Kidney (tissue), 14 donors: Measurements from ENCODE around the gene CCDC187. TPM values are rescaled to one million over a fixed set of nuclear protein-coding genes. Genes with fewer than 3 reads are reported as not detected.
A peak's percentile ranks its signal among the peaks of the same experiment; 100 is the strongest.

Experiments used
- DNase-seq, 5 donors: peaks; one replicate each; pipeline ENCODE4 v3.0.0-alpha.2; 2013 to 2020
- FAIRE-seq: peaks from 2 replicates; lab custom pipeline; 2012; peaks lifted over from hg19 to GRCh38; lab: Jason Lieb, UNC
- H3K27ac ChIP-seq, 2 donors: one replicate each; pipeline ENCODE4 v1.7.0; 2013; ENCODE audit warnings: low read depth in 2 of 2, low read length in 2 of 2, inconsistent platforms in 1 of 2
- H3K27me3 ChIP-seq: one replicate; pipeline ENCODE4 v1.7.1; 2013; ENCODE audit warnings: low read length, inconsistent platforms; ENCODE audit not compliant: control insufficient read depth, insufficient read depth
- H3K36me3 ChIP-seq, 3 donors: one replicate each; pipeline versions ENCODE4 v1.7.0 to v1.7.1; 2013; ENCODE audit warnings: low read length in 3 of 3, control low read depth in 1 of 3, inconsistent platforms in 1 of 3; ENCODE audit not compliant: insufficient read depth in 3 of 3, control insufficient read depth in 2 of 3
- H3K4me1 ChIP-seq, 3 donors: one replicate each; pipeline versions ENCODE4 v1.7.0 to v1.7.1; 2013; ENCODE audit warnings: low read length in 3 of 3, inconsistent platforms in 1 of 3, low read depth in 1 of 3; ENCODE audit not compliant: control insufficient read depth in 2 of 3, insufficient read depth in 2 of 3
- H3K4me3 ChIP-seq, 3 donors: one replicate each; pipeline versions ENCODE4 v1.7.0 to v1.8.1; 2013; ENCODE audit warnings: low read length in 3 of 3, control low read depth in 1 of 3, inconsistent platforms in 1 of 3
- H3K9ac ChIP-seq, 3 donors: one replicate each; pipeline versions ENCODE4 v1.7.0 to v1.7.1; 2013; ENCODE audit warnings: low read length in 3 of 3, control low read depth in 1 of 3, inconsistent platforms in 1 of 3
- H3K9me3 ChIP-seq, 3 donors: one replicate each; pipeline versions ENCODE4 v1.7.0 to v1.7.1; 2013; ENCODE audit warnings: low read length in 3 of 3, control low read depth in 1 of 3, inconsistent platforms in 1 of 3; ENCODE audit not compliant: control insufficient read depth in 2 of 3, insufficient read depth in 1 of 3
- CTCF ChIP-seq: IDR thresholded peaks from 3 replicates; pipeline ENCODE4 v1.5.1; 2012; ENCODE audit warnings: mild to moderate bottlenecking, moderate library complexity, borderline replicate concordance; ENCODE audit not compliant: insufficient read depth; ENCODE audit errors: extremely low read depth
- intact Hi-C: fragments of 100-400 bp; cut with DNase I; formaldehyde crosslinking; loops from one replicate; pipeline ENCODE4 v1.11.1; 2022
- polyA plus RNA-seq: library from polyadenylated mRNA; stranded (reverse); fragments of 350-450 nt; fragmentation: Illumina TruSeq; extraction: RNeasy Lipid Tissue Mini Kit (QIAGEN cat#74804); gene quantifications from one replicate; pipeline ENCODE4 v1.2.3, GENCODE V29; 2014; ENCODE audit warnings: low read depth, low replicate concordance; ENCODE audit not compliant: insufficient read depth
- total RNA-seq: library from RNA; stranded (reverse); fragmentation: NEBNext Ultra II Directional; extraction: Animal tissue kit (Norgen Biotek cat#: 25700); gene quantifications from one replicate; pipeline ENCODE4 v1.2.1, GENCODE V29; 2021
- donor health status: control.
- donor health status: control.
- donor health status: control.
- donor health status: control.
- donor health status: control.
- donor health status: DM: yes; HTN: yes; CAD: no.
- donor health status: Normal renal cell carcinoma (clear cell type).

Gene CCDC187
- total and polyA plus RNA-seq, 2 donors from 2014 or later: 0.84 to 2.3 TPM

- no peaks in the 10 kb centered on the region for H3K27me3 ChIP-seq
- intact Hi-C loops: no loop called here
- no peak overlapping the region for H3K4me3 ChIP-seq
- no peak overlapping the region for H3K9ac ChIP-seq
- FAIRE-seq (no peak), DNase-seq (no peak)
- no peaks in the 10 kb centered on the region for H3K4me1 ChIP-seq
- no peak for TF ChIP-seq CTCF
- H3K36me3 ChIP-seq: no peaks in the 10 kb centered on the region
- no peak overlapping the region for H3K27ac ChIP-seq
- no peaks in the 10 kb centered on the region for H3K9me3 ChIP-seq
Observed at GRCh38 chr9:136259836-136260235, 44.1 kb downstream of the CCDC187 start.

GRCh38 chr9:136259517-136259813 lies 44.4 kb downstream of the CCDC187 start:
- no peak for TF ChIP-seq CTCF
- H3K27ac ChIP-seq: no peak overlapping the region
- no peak for FAIRE-seq
- no peaks in the 10 kb centered on the region for H3K27me3 ChIP-seq
- peak in 1 of 5 donors; percentile 64 for DNase-seq
- no peaks in the 10 kb centered on the region for H3K36me3 ChIP-seq
- no peaks in the 10 kb centered on the region for H3K4me1 ChIP-seq
- H3K9me3 ChIP-seq: no peaks in the 10 kb centered on the region
- H3K9ac ChIP-seq: no peak overlapping the region
- intact Hi-C loops: no loop called here
- no peak overlapping the region for H3K4me3 ChIP-seq

- intact Hi-C loops: no loop called here
- FAIRE-seq (no peak), DNase-seq (peak in 1 of 5 donors; percentile 62)
Observed at GRCh38 chr9:136258786-136259516, 44.9 kb downstream of the CCDC187 start.

More at GRCh38 chr9:136258786-136259516, 44.9 kb downstream of the CCDC187 start:
- no peak overlapping the region for H3K9ac ChIP-seq
- no peaks in the 10 kb centered on the region for H3K36me3 ChIP-seq
- no peak overlapping the region for H3K27ac ChIP-seq
- no peaks in the 10 kb centered on the region for H3K4me1 ChIP-seq
- H3K4me3 ChIP-seq: no peak overlapping the region
- H3K9me3 ChIP-seq: no peaks in the 10 kb centered on the region
- TF ChIP-seq CTCF: no peak
- H3K27me3 ChIP-seq: no peaks in the 10 kb centered on the region
